Activated naive CD8-positive, alpha-beta T cell treated with anti-CD3 and anti-CD28 coated beads, Interleukin-2, amount 50 U/mL, for 16 hours (primary cell): ENCODE data around the gene RASL10B.
"Not testable (repeated sequence)": the region's sequence is repeated elsewhere in the genome, so short reads cannot be mapped to it uniquely, and the experiment has no call there.

Source experiments
- DNase-seq: peaks from one replicate; pipeline ENCODE4 v3.0.0-alpha.2; 2020; ENCODE audit warnings: low read depth, low spot score

The RASL10B gene

DNA sequence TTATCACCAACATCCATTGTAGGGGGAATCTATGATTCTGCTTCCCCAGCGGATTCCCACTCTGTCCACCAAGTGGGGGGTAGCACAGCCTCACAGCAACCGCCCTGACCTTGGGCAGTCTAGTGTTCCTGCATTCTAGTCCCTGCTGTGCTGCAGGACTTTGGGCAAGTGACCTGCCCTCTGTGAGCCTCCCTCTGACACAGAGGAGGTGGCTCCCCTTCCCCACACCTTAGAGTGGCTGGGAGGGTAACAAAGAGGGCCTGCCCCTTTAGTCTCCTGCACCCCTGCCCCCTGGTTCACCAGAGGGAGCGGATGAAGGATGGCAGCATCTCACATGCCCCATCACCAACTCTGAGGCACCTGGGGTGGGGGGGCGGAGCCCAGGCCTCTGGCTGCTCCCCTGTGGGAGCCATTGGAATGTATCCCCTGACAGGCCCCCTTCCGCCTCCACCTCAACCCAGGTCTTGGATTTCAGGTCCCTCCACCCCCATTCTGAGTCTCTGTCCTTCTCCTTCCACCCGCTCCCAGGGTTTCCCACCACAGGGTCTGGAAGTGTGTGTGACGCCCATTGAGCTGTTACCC lies 11.5 kb downstream of the RASL10B start:
- no peak for DNase-seq

DNA sequence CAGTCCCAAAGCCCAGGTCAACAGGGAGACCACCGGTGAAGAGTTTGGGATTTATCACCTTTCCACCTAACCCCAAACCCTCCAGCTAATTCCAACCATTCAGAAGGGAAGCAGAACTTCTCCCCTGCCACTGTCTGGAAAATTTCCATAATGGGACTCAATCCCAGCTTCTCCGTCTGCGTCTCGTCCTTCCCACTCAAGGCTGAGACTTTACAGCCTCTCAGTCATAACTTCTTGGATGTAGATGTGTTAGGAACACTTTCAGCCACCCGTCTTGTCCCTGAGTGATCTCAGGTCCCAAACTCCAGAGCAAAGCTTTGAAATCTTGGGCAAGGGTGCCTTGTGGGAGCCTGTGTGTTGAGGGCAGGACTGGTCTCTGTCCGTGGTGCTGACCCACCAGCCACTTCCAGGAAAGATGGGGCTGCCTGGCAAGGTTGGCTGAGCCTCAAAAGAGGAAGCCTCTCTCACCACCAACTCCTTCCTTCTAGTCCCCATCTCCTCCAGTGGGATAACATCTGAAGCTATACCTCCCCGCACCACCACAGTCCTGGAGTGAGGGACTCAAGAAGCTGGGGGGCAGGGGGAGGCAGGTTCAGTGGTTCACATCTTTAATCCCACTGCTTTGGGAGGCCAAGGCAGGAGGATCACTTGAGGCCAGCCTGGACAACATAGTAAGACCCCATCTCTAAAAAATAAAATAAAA lies 12.3 kb downstream of the RASL10B start:
- DNase-seq = no peak

GRCh38 chr17:35744830-35745229 lies 13.4 kb downstream of the RASL10B start:
- DNase-seq = no peak

DNA sequence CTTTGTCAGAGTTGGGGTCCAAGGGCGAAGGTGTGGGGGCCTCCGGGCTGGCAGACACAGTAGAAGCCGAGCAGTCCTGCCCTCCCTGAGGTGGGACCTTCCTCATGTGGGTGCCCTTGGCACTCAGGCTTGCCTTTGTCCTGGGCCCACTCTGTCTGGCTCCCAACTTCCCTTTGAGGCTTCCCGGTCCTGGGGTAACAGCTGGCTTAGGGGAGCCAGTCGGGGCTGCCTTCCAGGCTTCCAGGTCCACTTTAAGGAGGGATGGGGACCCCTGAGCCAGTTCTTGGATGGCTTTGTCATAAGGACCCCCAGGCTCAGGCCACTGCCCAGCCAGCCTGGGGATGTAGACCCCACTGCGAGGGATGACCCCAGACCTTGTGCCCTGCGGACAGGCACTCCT lies 13.8 kb downstream of the RASL10B start:
- no peak for DNase-seq

DNA sequence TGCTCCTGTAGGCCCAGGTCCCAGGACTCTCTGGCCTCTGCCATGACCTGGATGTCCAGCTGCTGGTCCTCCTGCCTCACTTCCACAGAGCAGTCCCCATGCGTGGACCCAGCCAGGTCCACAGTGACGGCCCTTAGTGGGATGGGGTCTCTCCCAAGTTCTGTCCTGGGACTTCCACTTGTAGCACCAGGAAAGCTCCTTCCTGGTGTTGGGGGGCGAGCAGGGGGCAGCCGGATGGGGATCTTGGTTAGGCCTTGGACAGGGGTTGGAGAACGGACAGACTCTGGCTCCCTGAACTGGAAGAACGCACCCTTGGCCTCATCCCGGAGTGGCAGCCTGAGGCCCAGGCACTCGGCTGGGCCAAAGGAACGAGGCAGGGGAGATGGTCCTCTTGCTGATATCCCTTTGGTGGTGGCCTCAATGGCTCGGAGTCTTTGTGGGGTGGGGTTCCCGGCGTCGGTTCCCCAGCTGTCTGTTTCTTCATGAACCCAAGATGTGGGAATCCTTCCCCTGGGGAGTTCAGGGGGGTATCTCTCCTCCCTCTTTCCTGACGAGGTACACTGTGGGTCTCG lies 14.4 kb downstream of the RASL10B start:
- no peak for DNase-seq

GRCh38 chr17:35747540-35748017 lies 16.1 kb downstream of the RASL10B start:
- DNase-seq = peak; percentile 56

- DNase-seq = no peak
These were observed 17.0 kb downstream of the RASL10B start for GRCh38 chr17:35748341-35748841.

- no peak for DNase-seq
These were observed 17.5 kb downstream of the RASL10B start for GRCh38 chr17:35748979-35749378.

DNA sequence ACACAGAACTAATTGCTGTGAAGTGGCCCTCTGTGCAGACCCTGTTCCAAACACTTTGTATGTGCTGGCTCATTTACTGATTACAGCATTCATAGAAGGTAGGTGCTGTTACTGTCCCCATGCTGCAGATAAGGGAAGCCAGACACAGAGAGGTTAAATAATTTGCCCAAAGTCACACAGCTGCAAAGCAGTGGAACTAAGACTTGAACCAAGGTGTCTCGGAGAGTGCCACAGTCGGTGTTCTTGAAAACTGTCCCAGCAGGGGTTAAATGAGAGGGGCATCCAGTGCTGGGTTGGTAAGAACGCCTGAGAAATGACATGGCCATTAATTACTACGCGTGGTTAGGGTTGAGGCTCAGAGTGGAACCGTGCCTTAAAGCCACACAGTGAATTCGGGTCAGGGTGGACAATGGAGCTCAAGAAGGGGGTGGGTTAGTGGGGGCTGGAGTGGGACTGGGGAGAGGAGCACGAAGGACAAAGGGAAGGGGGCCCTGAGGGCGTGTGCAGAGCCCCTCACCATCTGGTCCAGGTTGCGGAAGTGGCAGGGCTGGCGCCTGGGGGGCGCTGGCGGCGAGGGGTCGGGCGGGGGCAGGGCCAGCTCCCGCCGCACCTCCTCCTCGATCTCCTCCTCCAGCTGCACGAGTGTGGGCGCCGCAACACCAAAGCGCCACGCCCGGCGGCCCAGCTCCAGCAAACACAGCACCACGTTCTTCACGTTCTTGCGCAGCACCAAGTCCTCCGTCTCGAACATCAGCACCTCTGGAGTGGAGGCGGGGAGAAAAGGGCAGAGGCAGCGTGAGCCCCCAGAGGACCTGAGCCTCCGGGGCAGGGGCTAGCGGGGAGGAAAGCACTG lies 18.3 kb downstream of the RASL10B start:
- no peak for DNase-seq

GRCh38 chr17:35750526-35751395 lies 19.3 kb downstream of the RASL10B start:
- DNase-seq = no peak

- not testable (repeated sequence) for DNase-seq
These were observed 20.1 kb downstream of the RASL10B start for GRCh38 chr17:35751541-35751940.

- DNase-seq = no peak
These were observed 21.0 kb downstream of the RASL10B start for GRCh38 chr17:35752471-35752870.

DNA sequence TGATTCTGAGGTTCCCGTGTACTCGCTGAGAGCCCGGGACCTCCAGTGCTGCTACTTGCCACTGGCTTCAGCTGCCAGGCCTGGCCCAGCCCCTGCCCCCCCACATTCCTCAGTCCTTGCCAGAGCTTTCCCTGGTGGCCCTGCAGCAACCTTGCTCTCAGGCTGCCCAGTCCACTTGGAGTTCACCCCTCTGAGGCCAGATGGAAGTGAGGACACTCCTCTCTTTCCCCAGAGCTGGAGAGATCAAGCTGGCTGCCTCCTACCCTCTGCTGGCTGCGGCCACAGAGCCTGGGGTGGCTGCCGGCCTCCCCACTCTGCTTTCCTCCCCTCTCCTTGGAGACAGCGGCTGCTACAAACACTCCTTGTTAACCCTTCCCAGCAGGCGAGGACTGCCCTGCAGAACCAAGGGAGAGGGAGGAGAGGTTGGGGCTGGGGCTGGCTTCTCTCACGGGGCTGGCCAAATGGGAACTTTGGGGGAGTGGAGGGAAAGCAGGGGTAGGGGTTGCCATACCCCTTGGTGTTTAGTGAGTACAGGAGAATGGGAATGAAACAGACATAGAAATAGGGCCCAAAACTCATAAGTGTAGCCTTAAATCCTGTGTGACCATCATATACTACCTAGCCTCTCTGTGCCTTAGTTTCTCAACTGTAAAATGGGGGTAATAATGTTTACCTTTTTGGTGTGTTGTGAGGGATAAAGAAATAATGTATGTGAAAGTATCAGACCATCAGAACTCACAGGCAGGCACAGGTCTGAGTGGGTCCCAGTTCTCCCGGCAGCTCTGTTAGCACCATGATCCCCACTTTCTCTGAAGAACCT lies 21.7 kb downstream of the RASL10B start, which contains the start of gene GAS2L2:
GAS2L2 (minus strand) TSS at position 295 of the 820 bp plus-strand sequence. CDS start 389 bp downstream, outside the sequence.
- DNase-seq = no peak

- no peak for DNase-seq
These were observed 25.8 kb downstream of the RASL10B start for GRCh38 chr17:35757243-35757642.

DNA sequence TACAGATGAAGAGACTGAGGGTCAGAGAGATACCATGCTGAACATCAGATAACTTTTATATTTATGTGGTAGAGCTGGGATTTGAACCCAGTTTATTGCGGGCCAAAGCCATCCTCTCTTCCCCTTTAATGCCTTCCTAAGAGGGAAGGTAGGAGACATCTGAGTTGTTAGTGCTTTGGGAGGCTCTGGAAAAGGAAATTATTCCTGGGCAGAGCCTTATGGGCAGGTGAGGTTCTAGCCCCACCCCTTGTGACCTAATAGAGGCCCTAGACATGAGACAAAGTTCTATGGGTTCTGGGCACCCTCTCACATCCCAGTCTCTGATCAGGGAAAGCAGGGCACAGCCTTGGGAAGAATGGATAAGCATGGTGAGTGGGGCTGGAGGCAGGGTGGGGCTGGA lies 29.1 kb downstream of the RASL10B start, which contains the start of gene C17orf50:
C17orf50 (plus strand) TSS at position 301 of the 400 bp plus-strand sequence; CDS start at position 356, 55 bp downstream.
- no peak for DNase-seq

GRCh38 chr17:35761601-35762000 lies 30.2 kb downstream of the RASL10B start:
- no peak for DNase-seq

DNA sequence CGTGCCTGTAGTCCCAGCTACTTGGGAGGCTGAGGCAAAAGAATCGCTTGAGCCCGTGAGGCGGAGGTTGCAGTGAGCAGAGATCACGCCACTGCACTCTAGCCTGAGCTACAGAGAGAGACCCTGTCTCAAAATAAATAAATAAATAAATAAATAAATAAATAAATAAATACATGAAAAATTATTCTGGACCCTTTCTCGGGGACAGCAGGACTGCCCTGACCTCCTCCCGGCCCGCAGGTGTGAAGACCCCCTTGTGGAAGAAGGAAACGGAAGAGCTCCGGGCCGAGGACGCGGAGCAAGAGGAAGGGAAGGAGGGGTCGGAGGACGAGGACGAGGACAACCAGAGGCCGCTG lies 32.3 kb downstream of the RASL10B start:
- no peak for DNase-seq

- peak; percentile 74 for DNase-seq
These were observed 32.9 kb downstream of the RASL10B start for GRCh38 chr17:35764123-35764991.
